ENCODE results near the gene P3H3.

P3H3 gene

GRCh38 chr12:6866920-6867412 lies 38.8 kb downstream of the P3H3 start:
- no peak for TF ChIP-seq CTCF (IDR thresholded peaks at IDR 0.05)

- 0 out of 2 replicates have a peak, but pooled peaks have one; percentile 17 for TF ChIP-seq CTCF (IDR thresholded peaks at IDR 0.05)
These were observed 39.4 kb downstream of the P3H3 start, which contains the start of gene TPI1 for GRCh38 chr12:6867413-6868210. TSS of gene TPI1 (plus strand) at chr12:6867531. CDS start at chr12:6867567, 36 bp downstream.

- no peak for TF ChIP-seq CTCF (IDR thresholded peaks at IDR 0.05)
These were observed 40.2 kb downstream of the P3H3 start for GRCh38 chr12:6868211-6869048.

GRCh38 chr12:6869049-6870021 lies 41.1 kb downstream of the P3H3 start:
- peak; percentile 91 for TF ChIP-seq CTCF (IDR thresholded peaks at IDR 0.05)

GRCh38 chr12:6871052-6871957 lies 43.1 kb downstream of the P3H3 start:
- TF ChIP-seq CTCF (IDR thresholded peaks at IDR 0.05), result no peak

GRCh38 chr12:6872073-6873048 lies 44.2 kb downstream of the P3H3 start:
- peak; percentile 98 for TF ChIP-seq CTCF (IDR thresholded peaks at IDR 0.05)
